C4-2B (cell line): ENCODE measurements around the gene RASSF7.

Source experiments
- ZFX ChIP-seq: fragments of 450-650 bp; IDR thresholded peaks from 2 replicates; pipeline ENCODE4 v1.6.1; 2017
- TF ChIP-seq, protein P1 (sequence below): fragments of 450-650 bp; conservative IDR thresholded peaks from 2 replicates; pipeline ENCODE4 v1.5.1; 2017; ENCODE audit warnings: mild to moderate bottlenecking

DNA sequence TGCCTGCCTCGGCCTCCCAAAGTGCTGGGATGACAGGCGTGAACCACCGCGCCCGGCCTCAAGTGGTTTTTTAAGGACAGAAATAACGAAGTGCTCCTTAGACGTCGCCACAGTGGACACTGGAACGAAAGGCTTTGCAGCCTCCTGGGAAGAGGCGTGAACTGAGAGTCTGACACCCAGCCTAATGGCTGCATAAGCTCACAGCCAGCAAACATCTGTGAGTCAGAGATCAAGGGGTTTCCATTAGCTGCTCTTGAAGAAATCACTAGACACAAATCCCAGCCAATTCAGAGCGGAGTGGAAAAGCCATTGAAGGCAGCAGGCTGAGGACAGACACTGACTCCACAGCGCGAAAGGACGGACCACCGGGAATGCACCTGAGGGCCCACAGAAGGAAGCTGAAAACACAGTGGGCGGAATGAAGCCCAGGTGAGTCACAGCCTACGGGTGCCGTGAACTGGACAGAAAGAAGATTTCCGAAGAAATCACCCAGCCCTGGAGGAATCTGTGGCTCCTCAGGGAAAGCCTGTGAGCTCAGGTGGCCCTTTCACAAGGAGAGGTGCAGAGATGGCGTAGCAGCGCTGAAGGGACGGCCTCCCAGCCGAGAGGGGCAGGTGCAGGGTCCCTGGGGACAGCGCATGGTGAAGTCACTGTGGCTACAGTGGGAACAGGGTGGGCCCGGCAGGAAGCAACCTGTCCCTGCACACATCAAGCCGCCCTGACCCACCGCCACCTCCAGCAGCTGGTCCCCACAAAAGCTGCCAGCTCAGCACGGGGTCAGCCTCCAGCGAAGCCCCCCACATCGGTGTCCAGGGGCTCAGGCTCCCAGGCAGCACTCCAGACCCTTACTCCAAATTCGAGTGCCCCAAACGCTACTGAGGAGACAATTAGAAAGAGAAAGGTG is 11.8 kb upstream of the RASSF7 start:
- TF ChIP-seq, protein P1, sequence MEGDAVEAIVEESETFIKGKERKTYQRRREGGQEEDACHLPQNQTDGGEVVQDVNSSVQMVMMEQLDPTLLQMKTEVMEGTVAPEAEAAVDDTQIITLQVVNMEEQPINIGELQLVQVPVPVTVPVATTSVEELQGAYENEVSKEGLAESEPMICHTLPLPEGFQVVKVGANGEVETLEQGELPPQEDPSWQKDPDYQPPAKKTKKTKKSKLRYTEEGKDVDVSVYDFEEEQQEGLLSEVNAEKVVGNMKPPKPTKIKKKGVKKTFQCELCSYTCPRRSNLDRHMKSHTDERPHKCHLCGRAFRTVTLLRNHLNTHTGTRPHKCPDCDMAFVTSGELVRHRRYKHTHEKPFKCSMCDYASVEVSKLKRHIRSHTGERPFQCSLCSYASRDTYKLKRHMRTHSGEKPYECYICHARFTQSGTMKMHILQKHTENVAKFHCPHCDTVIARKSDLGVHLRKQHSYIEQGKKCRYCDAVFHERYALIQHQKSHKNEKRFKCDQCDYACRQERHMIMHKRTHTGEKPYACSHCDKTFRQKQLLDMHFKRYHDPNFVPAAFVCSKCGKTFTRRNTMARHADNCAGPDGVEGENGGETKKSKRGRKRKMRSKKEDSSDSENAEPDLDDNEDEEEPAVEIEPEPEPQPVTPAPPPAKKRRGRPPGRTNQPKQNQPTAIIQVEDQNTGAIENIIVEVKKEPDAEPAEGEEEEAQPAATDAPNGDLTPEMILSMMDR, result no peak
- TF ChIP-seq ZFX, result no peak
